ENCODE measurements around the gene CSTF1. TPM values are rescaled to one million over a fixed set of nuclear protein-coding genes. Genes with fewer than 3 reads are reported as not detected.

Gene CSTF1
- polyA plus RNA-seq, 1 of the 3 experiments (the other 2 are of a cell fraction): 23.4 TPM

- Histone ChIP-seq H3K9ac (no peak overlapping the region), H3K36me3 (replicated peaks in 1 of 2; ENCODE audit: control insufficient read depth in 1 of 2, insufficient read depth in 2 of 2, low read length in 1 of 2) (no peaks in the 10 kb centered on the region), H3K79me2 (ENCODE audit: insufficient read depth) (no peaks in the 10 kb centered on the region), H3K9me3 (no peaks in the 10 kb centered on the region), H3K4me2 (no peak overlapping the region), H3K27me3 (ENCODE audit: insufficient read depth) (no peaks in the 10 kb centered on the region), H3K4me3 (ENCODE audit: low read depth in 2 of 2, low read length in 1 of 2) (no peak overlapping the region), H2AFZ (ENCODE audit: low read depth) (no peak overlapping the region), H3K27ac (ENCODE audit: low read depth in 2 of 2, low read length in 1 of 2) (no peak overlapping the region), H3K4me1 (ENCODE audit: control insufficient read depth in 1 of 2, insufficient read depth in 2 of 2, low read depth in 1 of 2, low read length in 1 of 2) (peaks cover 0 to 14% of the 10 kb centered on the region in 2 experiments; a peak in 1 of 4 replicates), H4K20me1 (ENCODE audit: insufficient read depth) (no peaks in the 10 kb centered on the region), H3K9me2 (no peaks in the 10 kb centered on the region), H3F3A (replicated peaks; ENCODE audit: insufficient read depth) (peaks cover 3% of the 10 kb centered on the region)
- DNase-seq: no peak
- 18% methylated on average over 1 of the region's 1 CpG for WGBS (ENCODE audit: low lambda C conversion rate)
- TF ChIP-seq USF1 (IDR thresholded peaks at IDR 0.05; ENCODE audit: borderline replicate concordance, low read depth): no peak
- TF ChIP-seq ZBTB33 (IDR thresholded peaks at IDR 0.05; ENCODE audit: borderline replicate concordance, low read depth): no peak
- no peak for TF ChIP-seq TAF1 (IDR thresholded peaks at IDR 0.05; ENCODE audit: borderline replicate concordance, low read depth, low read length)
- no peak for TF ChIP-seq FOXJ3 (CRISPR knock-in tag; IDR thresholded peaks at IDR 0.05)
- no peak for TF ChIP-seq FOSL2 (IDR thresholded peaks at IDR 0.05; ENCODE audit: borderline replicate concordance, low read depth)
- no peak for TF ChIP-seq SIN3A (IDR thresholded peaks at IDR 0.05; ENCODE audit: borderline replicate concordance, low read depth, low read length)
- no peak for TF ChIP-seq TCF12 (IDR thresholded peaks at IDR 0.05)
- no peak for TF ChIP-seq RCOR1 (IDR thresholded peaks at IDR 0.05; ENCODE audit: low read length)
- no peak for TF ChIP-seq MEF2A (IDR thresholded peaks at IDR 0.05; ENCODE audit: borderline replicate concordance, low read depth)
- no peak for TF ChIP-seq GATA2 (CRISPR knock-in tag; IDR thresholded peaks at IDR 0.05)
- TF ChIP-seq ELF1 (IDR thresholded peaks at IDR 0.05): no peak
- TF ChIP-seq TEAD4 (IDR thresholded peaks at IDR 0.05; ENCODE audit: borderline replicate concordance, insufficient read depth): no peak
- TF ChIP-seq MAX (IDR thresholded peaks at IDR 0.05; ENCODE audit: low read depth): no peak
- TF ChIP-seq NFIC (IDR thresholded peaks at IDR 0.05; ENCODE audit: borderline replicate concordance): no peak
- no peak for TF ChIP-seq GABPA (IDR thresholded peaks at IDR 0.05; ENCODE audit: low read depth)
- no peak for TF ChIP-seq NRF1 (IDR thresholded peaks at IDR 0.05; ENCODE audit: low read depth, low read length)
- TF ChIP-seq JUND (IDR thresholded peaks at IDR 0.05): no peak
- ChIA-PET CTCF (no interaction called here), POLR2A (no interaction called here)
Observed at GRCh38 chr20:56423886-56424285, 31.4 kb downstream of the CSTF1 start.

GRCh38 chr20:56424931-56425330 is 32.5 kb downstream of the CSTF1 start:
- no peaks in the 10 kb centered on the region for H3K36me3 ChIP-seq (replicated peaks in 1 of 2; ENCODE audit: control insufficient read depth in 1 of 2, insufficient read depth in 2 of 2, low read length in 1 of 2)
- POLR2A ChIA-PET: no interaction called here
- no CpG with 5 or more reads among the region's 1 CpG for WGBS (ENCODE audit: low lambda C conversion rate)
- H2AFZ ChIP-seq (ENCODE audit: low read depth): no peak overlapping the region
- H3K27me3 ChIP-seq (ENCODE audit: insufficient read depth): no peaks in the 10 kb centered on the region
- H3K9me3 ChIP-seq: no peaks in the 10 kb centered on the region
- H3K4me1 ChIP-seq (ENCODE audit: control insufficient read depth in 1 of 2, insufficient read depth in 2 of 2, low read depth in 1 of 2, low read length in 1 of 2): peaks cover 0 to 10% of the 10 kb centered on the region in 2 experiments; a peak in 1 of 4 replicates
- no peaks in the 10 kb centered on the region for H3K9me2 ChIP-seq
- no peaks in the 10 kb centered on the region for H4K20me1 ChIP-seq (ENCODE audit: insufficient read depth)
- H3K4me2 ChIP-seq: no peak overlapping the region
- H3K9ac ChIP-seq: no peak overlapping the region
- CTCF ChIA-PET: no interaction called here
- peaks cover 3% of the 10 kb centered on the region for H3F3A ChIP-seq (replicated peaks; ENCODE audit: insufficient read depth)
- H3K79me2 ChIP-seq (ENCODE audit: insufficient read depth): no peaks in the 10 kb centered on the region
- no peak overlapping the region for H3K27ac ChIP-seq (ENCODE audit: low read depth in 2 of 2, low read length in 1 of 2)
- H3K4me3 ChIP-seq (ENCODE audit: low read depth in 2 of 2, low read length in 1 of 2): no peak overlapping the region
- DNase-seq: no peak
- TF ChIP-seq YY1 (IDR thresholded peaks at IDR 0.05; ENCODE audit: low read depth): no peak
- TF ChIP-seq MEF2A (IDR thresholded peaks at IDR 0.05; ENCODE audit: borderline replicate concordance, low read depth): no peak
- TF ChIP-seq FOSL2 (IDR thresholded peaks at IDR 0.05; ENCODE audit: borderline replicate concordance, low read depth): no peak
- no peak for TF ChIP-seq TAF1 (IDR thresholded peaks at IDR 0.05; ENCODE audit: borderline replicate concordance, low read depth, low read length)
- no peak for TF ChIP-seq TEAD4 (IDR thresholded peaks at IDR 0.05; ENCODE audit: borderline replicate concordance, insufficient read depth)
- no peak for TF ChIP-seq NFIC (IDR thresholded peaks at IDR 0.05; ENCODE audit: borderline replicate concordance)
- no peak for TF ChIP-seq CTCF (IDR thresholded peaks at IDR 0.05)
- TF ChIP-seq IRF3 (IDR thresholded peaks at IDR 0.05; ENCODE audit: low read depth, low read length): no peak
- no peak for TF ChIP-seq SMC3 (IDR thresholded peaks at IDR 0.05; ENCODE audit: low read depth, low read length)
- TF ChIP-seq CHD2 (IDR thresholded peaks at IDR 0.05; ENCODE audit: low read length, partially characterized antibody): no peak
- TF ChIP-seq RCOR1 (IDR thresholded peaks at IDR 0.05; ENCODE audit: low read length): no peak
- TF ChIP-seq PBX3 (IDR thresholded peaks at IDR 0.05): no peak
